K562 (cell line): ENCODE data around the gene CDC6. TPM values are rescaled to one million over a fixed set of nuclear protein-coding genes. Genes with fewer than 3 reads are reported as not detected.
A peak's percentile ranks its signal among the peaks of the same experiment; 100 is the strongest.

Source experiments
- ATF2 ChIP-seq: sonication (generic); formaldehyde crosslinking; IDR thresholded peaks from 2 replicates; pipeline ENCODE4 v1.8.1; 2022; ENCODE audit warnings: missing genetic modification reagents
- ATF3 ChIP-seq, 2 experiments: fragments of 450-650 bp in 1 of 2; sonication (generic) in 1 of 2; formaldehyde crosslinking in 1 of 2; IDR thresholded peaks in 1 of 2; conservative IDR thresholded peaks in 1 of 2; 2 replicates each; pipeline versions ENCODE4 v1.6.1 to v1.8.1; 2016 to 2023; ENCODE audit warnings: mild to moderate bottlenecking in 2 of 2, moderate library complexity in 2 of 2, inconsistent platforms in 1 of 2, missing genetic modification reagents in 1 of 2
- BRCA1 ChIP-seq, 2 experiments: fragments of 450-650 bp in 1 of 2; sonication (generic) in 1 of 2; formaldehyde crosslinking in 1 of 2; IDR thresholded peaks; 2 replicates each; pipeline versions ENCODE4 v1.5.0 to v1.6.1; 2017 to 2020; ENCODE audit warnings: mild to moderate bottlenecking in 1 of 2, missing genetic modification reagents in 1 of 2
- CGGBP1 ChIP-seq: fragments of 250-450 bp; sonication (Bioruptor Pico); IDR thresholded peaks from 2 replicates; pipeline ENCODE4 v1.9.0; 2021; ENCODE audit warnings: mild to moderate bottlenecking
- CSDE1 ChIP-seq, 2 experiments: fragments of 450-650 bp; IDR thresholded peaks; 2 replicates each; pipeline ENCODE4 v1.6.1; 2016; ENCODE audit warnings: mild to moderate bottlenecking in 1 of 2
- ETS1 ChIP-seq: conservative IDR thresholded peaks from 2 replicates; pipeline ENCODE4 v1.6.1; 2011; ENCODE audit warnings: low read depth, mild to moderate bottlenecking, low read length; ENCODE audit not compliant: control insufficient read depth
- GTF3C2 ChIP-seq: IDR thresholded peaks from 3 replicates; pipeline ENCODE4 v1.6.1; 2011; ENCODE audit warnings: borderline replicate concordance, mild to moderate bottlenecking, moderate library complexity; ENCODE audit not compliant: insufficient read length; ENCODE audit errors: extremely low read depth
- HIVEP1 ChIP-seq: fragments of 250-450 bp; sonication (Bioruptor Pico); IDR thresholded peaks from 2 replicates; pipeline ENCODE4 v1.4.0; 2020; ENCODE audit warnings: mild to moderate bottlenecking
- KDM2B ChIP-seq: fragments of 250-450 bp; sonication (Bioruptor Pico); IDR thresholded peaks from 2 replicates; pipeline ENCODE4 v1.8.0; 2021; ENCODE audit warnings: mild to moderate bottlenecking, moderate library complexity
- MAZ ChIP-seq, 2 experiments: fragments of 450-650 bp in 1 of 2; sonication (generic) in 1 of 2; formaldehyde crosslinking; IDR thresholded peaks in 1 of 2; conservative IDR thresholded peaks in 1 of 2; 2 replicates each; pipeline versions ENCODE4 v1.4.0 to v1.5.0; 2020; ENCODE audit warnings: mild to moderate bottlenecking in 1 of 2, missing genetic modification reagents in 1 of 2
- PCBP1 ChIP-seq: fragments of 200-400 bp; formaldehyde crosslinking; IDR thresholded peaks from 2 replicates; pipeline ENCODE4 v1.6.1; 2018; ENCODE audit warnings: mild to moderate bottlenecking, low read depth, low read length; ENCODE audit not compliant: poor library complexity, severe bottlenecking
- PHF20 ChIP-seq: fragments of 450-650 bp; IDR thresholded peaks from 2 replicates; pipeline ENCODE4 v1.6.1; 2018; ENCODE audit not compliant: partially characterized antibody
- POLR2AphosphoS5 ChIP-seq: IDR thresholded peaks from 2 replicates; pipeline ENCODE4 v1.6.1; 2011; ENCODE audit warnings: mild to moderate bottlenecking, low read depth, low read length, moderate library complexity; ENCODE audit not compliant: control insufficient read depth, insufficient read depth
- TCF7L2 ChIP-seq: fragments of 150-350 bp; IDR thresholded peaks from 2 replicates; pipeline ENCODE4 v1.6.1; 2016; ENCODE audit warnings: low read depth, mild to moderate bottlenecking, low read length, moderate library complexity
- ZKSCAN1 ChIP-seq: fragments of 150-350 bp; IDR thresholded peaks from 2 replicates; pipeline ENCODE4 v1.6.1; 2016; ENCODE audit warnings: low read depth, low read length
- ZNF143 ChIP-seq: sonication (generic); formaldehyde crosslinking; IDR thresholded peaks from 2 replicates; pipeline ENCODE4 v1.9.0; 2022; ENCODE audit warnings: mild to moderate bottlenecking, missing genetic modification reagents
- ZNF224 ChIP-seq: sonication (generic); formaldehyde crosslinking; IDR thresholded peaks from 2 replicates; pipeline ENCODE4 v1.8.0; 2022; ENCODE audit warnings: mild to moderate bottlenecking, missing genetic modification reagents
- ZNF23 ChIP-seq: fragments of 250-450 bp; sonication (Bioruptor Pico); IDR thresholded peaks from 2 replicates; pipeline ENCODE4 v1.4.0; 2020; ENCODE audit warnings: mild to moderate bottlenecking
- ZNF316 ChIP-seq: fragments of 450-650 bp; IDR thresholded peaks from 2 replicates; pipeline ENCODE4 v1.6.1; 2016
- polyA plus RNA-seq, 8 experiments: library from polyadenylated mRNA; depleted of rRNA in 4 of 8; stranded (reverse) in 5 of 8; unstranded in 3 of 8; fragments of >200 nt; fragmentation: Nextera tagmentation in 2 of 8; fragmentation: Illumina TruSeq in 1 of 8; extraction: Ambion mirVana in 2 of 8; extraction: Trizol in 1 of 8; gene quantifications; 2 replicates each; pipeline versions ENCODE4 v1.2.1 to v1.2.3, GENCODE V29; 2011 to 2014; ENCODE audit warnings: inconsistent platforms in 1 of 8, missing spikeins in 1 of 8
- total RNA-seq, 7 experiments: library from RNA; depleted of rRNA in 6 of 7; stranded (reverse); fragments of >200 nt in 6 of 7; fragmentation: Illumina TruSeq in 2 of 7; extraction: Trizol in 2 of 7; gene quantifications; 2 replicates each; pipeline versions ENCODE4 v1.2.1 to v1.2.3, GENCODE V29; 2011 to 2021; ENCODE audit warnings: low replicate concordance in 1 of 7

Gene CDC6
- total and polyA plus RNA-seq, 9 of the 15 experiments (the other 6 are each of a cell fraction or from before 2014, with no cell fraction given), result 29.6 to 141 (median 106) TPM

- no peak for TF ChIP-seq ZKSCAN1
- no peak for TF ChIP-seq ZNF23
- no peak for TF ChIP-seq PHF20
- no peak for TF ChIP-seq TCF7L2
- no peak for TF ChIP-seq ZNF143 (CRISPR knock-in tag)
- no peak for TF ChIP-seq ATF2
- TF ChIP-seq ETS1, result no peak
- TF ChIP-seq KDM2B (CRISPR knock-in tag), result no peak
- TF ChIP-seq GTF3C2, result no peak
- TF ChIP-seq MAZ (CRISPR knock-in tag; conservative IDR thresholded peaks at IDR 0.05 in 1 of 2, IDR thresholded peaks at IDR 0.05 in 1 of 2), result peak; percentile 44 to 81; a peak in 2 of 4 replicates
- peak in 1 of 2 experiments; percentile 87; a peak in 2 of 4 replicates for TF ChIP-seq CSDE1 (IDR thresholded peaks at IDR 0.05)
- no peak; the same call in 1 of the 2 replicates for TF ChIP-seq ATF3 (IDR thresholded peaks at IDR 0.05)
- TF ChIP-seq ATF3 (CRISPR knock-in tag; conservative IDR thresholded peaks at IDR 0.05), result no peak
- no peak for TF ChIP-seq BRCA1 (IDR thresholded peaks at IDR 0.05)
- TF ChIP-seq BRCA1 (CRISPR knock-in tag; IDR thresholded peaks at IDR 0.05), result no peak
- TF ChIP-seq CGGBP1, result no peak
- no peak for TF ChIP-seq ZNF224 (CRISPR knock-in tag)
- TF ChIP-seq POLR2AphosphoS5, result no peak
- no peak for TF ChIP-seq HIVEP1 (CRISPR knock-in tag)
- no peak for TF ChIP-seq ZNF316
- TF ChIP-seq PCBP1, result no peak
These were observed 35.0 kb downstream of the CDC6 start (continued) for GRCh38 chr17:40322358-40323315.
